Activated naive CD8-positive, alpha-beta T cell treated with anti-CD3 and anti-CD28 coated beads, Interleukin-2, amount 50 U/mL, for 16 hours (primary cell): ENCODE measurements around the gene TMEM98.
"Not testable (repeated sequence)": the region's sequence is repeated elsewhere in the genome, so short reads cannot be mapped to it uniquely, and the experiment has no call there.

Source experiments
- DNase-seq: peaks from one replicate; pipeline ENCODE4 v3.0.0-alpha.2; 2020; ENCODE audit warnings: low read depth, low spot score

Gene TMEM98

GRCh38 chr17:32980230-32980629 is 52.3 kb downstream of the TMEM98 start:
- no peak for DNase-seq

- DNase-seq, result not testable (repeated sequence)
Observed at GRCh38 chr17:32981611-32982010, 53.7 kb downstream of the TMEM98 start.

- DNase-seq, result no peak
Observed at GRCh38 chr17:32985050-32985756, 57.2 kb downstream of the TMEM98 start.

GRCh38 chr17:32987453-32987805 is 59.5 kb downstream of the TMEM98 start:
- DNase-seq, result not testable (repeated sequence)

- DNase-seq, result not testable (repeated sequence)
Observed at GRCh38 chr17:32987868-32988267, 59.9 kb downstream of the TMEM98 start.

- no peak for DNase-seq
Observed at GRCh38 chr17:32988481-32989101, 60.6 kb downstream of the TMEM98 start.

GRCh38 chr17:32992321-32993033 is 64.5 kb downstream of the TMEM98 start:
- no peak for DNase-seq

- DNase-seq, result no peak
Observed at GRCh38 chr17:32993977-32994376, 66.0 kb downstream of the TMEM98 start.
